Effector memory CD4-positive, alpha-beta T cell (primary cell): ENCODE measurements around the gene OR2T2.
"Not testable (repeated sequence)": the region's sequence is repeated elsewhere in the genome, so short reads cannot be mapped to it uniquely, and the experiment has no call there.

Experiments
- DNase-seq, 3 donors: peaks; one replicate each; pipeline ENCODE4 v3.0.0-alpha.2; 2020
- H3K27ac ChIP-seq: 2 replicates; pipeline ENCODE4 v1.7.0; 2013; ENCODE audit warnings: mild to moderate bottlenecking, low read length, moderate library complexity; ENCODE audit not compliant: insufficient read depth, poor library complexity, severe bottlenecking
- H3K27me3 ChIP-seq: replicated peaks from 2 replicates; pipeline ENCODE4 v1.7.0; 2013; ENCODE audit warnings: mild to moderate bottlenecking, low read length; ENCODE audit not compliant: insufficient read depth, control insufficient read depth, poor library complexity, severe bottlenecking
- H3K36me3 ChIP-seq: 2 replicates; pipeline ENCODE4 v1.7.0; 2013; ENCODE audit warnings: mild to moderate bottlenecking, low read length, moderate library complexity; ENCODE audit not compliant: control insufficient read depth, insufficient read depth
- H3K4me1 ChIP-seq: 2 replicates; pipeline ENCODE4 v1.7.0; 2013; ENCODE audit warnings: low read length, mild to moderate bottlenecking; ENCODE audit not compliant: control insufficient read depth, insufficient read depth, poor library complexity, severe bottlenecking
- H3K4me3 ChIP-seq: 2 replicates; pipeline ENCODE4 v1.7.0; 2013; ENCODE audit warnings: low read length, low read depth, mild to moderate bottlenecking; ENCODE audit not compliant: insufficient read depth, poor library complexity, severe bottlenecking
- H3K9me3 ChIP-seq: 2 replicates; pipeline ENCODE4 v1.7.0; 2013; ENCODE audit warnings: mild to moderate bottlenecking, low read length, moderate library complexity; ENCODE audit not compliant: control insufficient read depth
- total RNA-seq, 3 donors: gene quantifications; one replicate each; lab custom pipeline; 2026; lab: John Stamatoyannopoulos, UW

OR2T2 gene, protein sequence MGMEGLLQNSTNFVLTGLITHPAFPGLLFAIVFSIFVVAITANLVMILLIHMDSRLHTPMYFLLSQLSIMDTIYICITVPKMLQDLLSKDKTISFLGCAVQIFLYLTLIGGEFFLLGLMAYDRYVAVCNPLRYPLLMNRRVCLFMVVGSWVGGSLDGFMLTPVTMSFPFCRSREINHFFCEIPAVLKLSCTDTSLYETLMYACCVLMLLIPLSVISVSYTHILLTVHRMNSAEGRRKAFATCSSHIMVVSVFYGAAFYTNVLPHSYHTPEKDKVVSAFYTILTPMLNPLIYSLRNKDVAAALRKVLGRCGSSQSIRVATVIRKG
- total RNA-seq: 0 reads per million in 3 donors

DNA sequence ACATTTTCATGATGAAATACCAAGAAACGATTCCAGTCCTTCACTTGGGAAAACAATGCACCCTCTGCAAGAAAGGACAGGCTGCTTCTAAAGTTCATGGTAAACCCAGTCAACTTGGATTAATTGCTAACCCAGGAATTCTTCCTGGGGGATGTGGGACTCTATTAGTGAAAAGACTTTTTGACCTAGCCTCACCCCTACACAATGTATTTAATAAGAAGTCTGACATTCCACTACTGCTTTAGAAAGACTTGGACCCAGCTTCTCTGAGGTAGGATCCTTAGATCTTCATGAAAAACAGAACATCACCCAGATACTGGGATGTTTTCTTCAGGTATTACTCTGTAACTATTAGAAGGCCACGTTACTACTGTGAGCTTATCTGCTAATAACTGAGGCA lies at the start of gene OR2T2:
TSS of gene OR2T2 (plus strand) at position 239 of the 400 bp plus-strand sequence. CDS start 7,161 bp downstream, outside the sequence.
- not testable (repeated sequence) for H3K27me3 ChIP-seq, H3K27ac ChIP-seq, H3K36me3 ChIP-seq, H3K4me1 ChIP-seq, DNase-seq, H3K4me3 ChIP-seq, H3K9me3 ChIP-seq

DNA sequence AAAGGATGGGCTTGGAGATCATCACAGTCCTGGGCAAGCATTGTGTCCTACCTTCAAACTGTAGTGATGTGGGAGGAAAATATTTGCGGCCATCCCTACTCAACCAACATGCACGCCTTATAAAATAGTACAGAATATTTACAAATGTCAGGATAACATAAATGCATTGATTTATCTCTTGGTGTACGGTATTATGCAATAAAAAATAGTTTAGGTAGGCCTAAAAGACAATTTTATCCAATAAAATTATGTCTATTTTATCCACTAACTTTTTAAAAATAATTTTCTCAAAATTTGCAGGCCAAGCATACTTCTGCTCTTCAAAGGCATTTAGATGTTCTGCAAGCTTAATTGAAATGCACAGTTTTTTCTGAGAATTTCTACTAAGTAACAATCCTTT lies 42.7 kb upstream of the OR2T2 start, which contains the start of gene OR2T1:
TSS of gene OR2T1 (plus strand) at position 301 of the 400 bp plus-strand sequence. CDS start 3,100 bp downstream, outside the sequence.
- no peak within 1 kb of the TSS for H3K4me3 ChIP-seq
- H3K36me3 ChIP-seq: no peaks in the 10 kb centered on the region
- no peaks in the 10 kb centered on the region for H3K27me3 ChIP-seq
- H3K9me3 ChIP-seq: no peaks in the 10 kb centered on the region
- DNase-seq: no peak
- no peaks in the 10 kb centered on the region for H3K4me1 ChIP-seq
- H3K27ac ChIP-seq: no peak within 1 kb of the TSS

DNA sequence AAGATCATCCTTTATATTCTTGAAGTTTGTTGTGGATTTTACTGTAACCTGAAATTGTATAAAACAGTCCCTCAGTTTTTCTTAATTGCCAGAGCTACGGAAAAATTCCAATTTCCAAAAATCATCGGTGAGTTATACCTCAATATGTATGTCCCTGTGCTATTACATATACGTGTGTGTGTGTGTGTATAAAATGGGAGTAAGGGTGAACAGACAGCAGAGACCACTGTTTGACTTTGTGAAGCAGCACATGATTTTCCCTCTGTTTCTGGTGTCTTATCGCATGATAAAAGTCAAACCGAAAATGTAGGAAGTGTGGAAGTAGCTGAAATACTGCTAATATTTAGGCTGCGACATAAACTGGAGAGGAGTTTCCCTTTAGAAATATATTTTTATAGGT lies 41.4 kb upstream of the OR2T2 start:
- no peak for DNase-seq
- H3K9me3 ChIP-seq: no peaks in the 10 kb centered on the region
- no peak overlapping the region for H3K27ac ChIP-seq

DNA sequence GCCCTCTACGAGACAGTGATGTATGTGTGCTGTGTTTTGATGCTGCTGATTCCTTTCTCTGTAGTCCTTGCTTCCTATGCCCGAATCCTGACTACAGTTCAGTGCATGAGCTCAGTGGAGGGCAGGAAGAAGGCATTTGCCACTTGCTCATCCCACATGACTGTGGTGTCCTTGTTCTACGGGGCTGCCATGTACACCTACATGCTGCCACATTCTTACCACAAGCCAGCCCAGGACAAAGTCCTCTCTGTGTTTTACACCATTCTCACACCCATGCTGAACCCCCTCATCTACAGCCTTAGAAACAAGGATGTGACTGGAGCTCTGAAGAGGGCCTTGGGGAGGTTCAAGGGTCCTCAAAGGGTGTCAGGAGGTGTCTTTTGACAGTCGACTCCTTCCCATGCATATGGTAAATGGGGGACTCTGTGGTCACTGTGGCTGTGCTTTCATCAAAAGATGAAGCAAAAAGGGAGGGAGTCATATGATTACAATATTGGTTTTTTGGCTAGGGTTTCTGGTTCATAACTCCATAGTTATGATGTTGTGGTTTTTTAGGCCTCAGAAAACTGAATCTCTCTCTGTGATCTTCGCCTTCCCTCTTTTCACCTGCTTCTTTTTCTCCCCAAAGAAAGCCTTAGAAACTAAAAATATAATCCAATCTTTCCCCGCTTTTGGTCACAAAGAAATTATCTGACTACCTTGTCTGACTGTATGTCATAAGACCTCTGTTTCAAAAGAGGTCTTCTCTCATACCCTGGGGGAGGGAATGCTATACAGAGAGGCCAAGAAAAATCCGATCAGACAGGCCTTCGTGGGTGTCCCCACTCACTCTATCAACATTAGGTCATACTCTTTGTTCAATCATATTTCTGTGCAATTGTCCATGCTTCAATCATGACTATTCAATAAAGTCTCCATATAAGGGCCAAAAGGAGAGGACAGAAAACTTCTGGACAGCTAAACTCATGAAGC lies 38.4 kb upstream of the OR2T2 start:
- Histone ChIP-seq H3K4me3 (no peak overlapping the region), H3K27me3 (no peaks in the 10 kb centered on the region), H3K27ac (no peak overlapping the region), H3K9me3 (no peaks in the 10 kb centered on the region), H3K4me1 (no peaks in the 10 kb centered on the region), H3K36me3 (no peaks in the 10 kb centered on the region)
- no peak for DNase-seq

More for the DNA sequence above, 41.4 kb upstream of the OR2T2 start:
- no peaks in the 10 kb centered on the region for H3K36me3 ChIP-seq
- H3K4me3 ChIP-seq: no peak overlapping the region
- no peaks in the 10 kb centered on the region for H3K4me1 ChIP-seq
- H3K27me3 ChIP-seq: no peaks in the 10 kb centered on the region

DNA sequence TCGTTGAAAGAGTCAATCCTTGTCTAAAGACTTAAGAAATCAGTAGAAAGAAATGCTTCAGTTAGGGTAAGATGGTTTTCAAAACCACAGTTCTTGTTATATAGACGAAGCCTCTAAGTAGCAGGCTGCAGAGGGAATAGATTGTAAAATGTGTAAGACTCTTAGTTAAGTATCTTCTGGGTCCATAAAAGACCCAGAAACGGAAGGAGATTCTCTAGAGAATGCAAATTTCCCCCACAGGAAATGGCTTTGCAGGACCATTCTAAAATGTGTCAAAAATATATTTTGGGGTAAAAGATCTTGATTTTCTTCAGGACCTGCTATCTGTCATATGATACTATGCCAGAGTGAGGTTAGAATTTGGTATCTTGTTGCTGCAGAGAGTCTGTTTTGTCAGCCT lies 29.2 kb upstream of the OR2T2 start:
- no peaks in the 10 kb centered on the region for H3K9me3 ChIP-seq
- no peak overlapping the region for H3K27ac ChIP-seq
- no peak overlapping the region for H3K4me3 ChIP-seq
- no peaks in the 10 kb centered on the region for H3K36me3 ChIP-seq
- H3K4me1 ChIP-seq: peaks cover 15% of the 10 kb centered on the region
- H3K27me3 ChIP-seq: no peaks in the 10 kb centered on the region
- DNase-seq: no peak

DNA sequence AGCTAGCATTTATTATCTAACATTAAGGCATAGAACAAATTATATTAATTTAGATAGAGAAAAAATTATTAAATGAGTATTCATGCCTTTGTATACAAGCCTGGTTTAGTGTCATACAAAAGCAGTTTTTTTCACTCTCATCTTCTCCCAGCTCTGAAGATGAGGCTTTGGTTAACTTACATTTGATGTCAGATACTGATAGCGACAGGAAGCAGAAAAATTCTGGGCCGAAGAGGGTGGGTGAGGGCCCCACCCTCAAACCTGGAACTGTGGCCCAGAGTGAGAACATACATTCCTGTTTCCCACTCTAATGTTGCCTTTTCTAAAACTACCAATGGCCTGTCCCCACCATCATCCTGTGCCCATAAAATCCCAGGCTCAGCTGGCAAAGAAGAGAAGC lies 27.6 kb upstream of the OR2T2 start:
- H3K4me3 ChIP-seq: no peak overlapping the region
- no peak for DNase-seq
- no peaks in the 10 kb centered on the region for H3K9me3 ChIP-seq
- H3K36me3 ChIP-seq: no peaks in the 10 kb centered on the region
- peaks cover 15% of the 10 kb centered on the region for H3K4me1 ChIP-seq
- H3K27me3 ChIP-seq: no peaks in the 10 kb centered on the region
- H3K27ac ChIP-seq: no peak overlapping the region

DNA sequence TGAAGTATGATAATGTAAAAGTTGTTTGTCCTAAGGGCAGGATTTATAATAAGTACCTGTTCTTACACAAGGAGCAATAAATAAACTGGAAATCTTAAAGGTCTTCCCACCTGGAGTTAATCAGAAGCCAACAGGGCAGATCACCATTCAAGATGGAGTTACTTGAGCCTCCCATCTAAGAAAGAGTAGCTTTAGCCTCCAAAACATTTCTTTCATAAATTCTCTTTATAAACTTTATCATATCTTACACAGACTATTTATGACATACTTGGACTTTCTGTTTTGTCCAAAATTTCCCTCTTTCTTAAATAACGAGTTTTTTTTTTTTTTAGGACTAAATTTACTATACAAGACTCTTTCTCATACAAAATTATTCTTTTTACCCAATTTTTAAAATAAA lies 24.1 kb upstream of the OR2T2 start:
- H3K4me1 ChIP-seq: peaks cover 12% of the 10 kb centered on the region
- no peaks in the 10 kb centered on the region for H3K9me3 ChIP-seq
- H3K4me3 ChIP-seq: no peak overlapping the region
- no peaks in the 10 kb centered on the region for H3K36me3 ChIP-seq
- no peak overlapping the region for H3K27ac ChIP-seq
- DNase-seq: no peak
- no peaks in the 10 kb centered on the region for H3K27me3 ChIP-seq

DNA sequence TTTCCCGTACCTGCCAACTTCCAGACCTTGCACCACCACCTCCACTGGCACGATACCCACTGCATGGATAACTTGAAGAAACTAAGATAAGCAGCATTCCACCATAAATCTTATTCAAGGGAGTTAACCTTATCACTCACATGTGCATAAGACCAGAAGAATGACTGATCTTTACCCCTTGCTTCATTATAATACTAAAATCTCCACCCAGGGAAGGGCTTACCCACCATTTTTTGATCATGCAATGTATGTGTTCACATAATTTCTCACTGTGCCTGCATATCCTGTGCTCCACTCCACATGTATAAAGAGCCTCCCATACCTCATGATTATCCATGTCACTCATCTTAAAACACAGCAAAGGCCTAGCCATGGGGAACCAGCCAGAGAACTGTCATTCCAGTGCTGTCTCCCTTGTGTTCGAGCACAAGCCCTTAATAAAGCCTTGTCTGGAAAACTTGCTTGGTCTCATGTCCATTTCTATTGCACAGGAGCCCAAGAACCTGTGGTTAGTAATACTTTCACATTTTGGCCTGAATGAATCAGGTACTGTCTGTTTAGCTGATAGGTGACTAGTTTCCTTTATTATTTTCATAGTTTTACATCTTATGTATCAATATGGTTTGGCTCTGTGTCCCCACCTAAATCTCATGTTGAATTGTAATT lies 17.8 kb upstream of the OR2T2 start:
- H3K9me3 ChIP-seq, H3K4me3 ChIP-seq, H3K27ac ChIP-seq, DNase-seq, H3K27me3 ChIP-seq, H3K36me3 ChIP-seq, H3K4me1 ChIP-seq: not testable (repeated sequence)

DNA sequence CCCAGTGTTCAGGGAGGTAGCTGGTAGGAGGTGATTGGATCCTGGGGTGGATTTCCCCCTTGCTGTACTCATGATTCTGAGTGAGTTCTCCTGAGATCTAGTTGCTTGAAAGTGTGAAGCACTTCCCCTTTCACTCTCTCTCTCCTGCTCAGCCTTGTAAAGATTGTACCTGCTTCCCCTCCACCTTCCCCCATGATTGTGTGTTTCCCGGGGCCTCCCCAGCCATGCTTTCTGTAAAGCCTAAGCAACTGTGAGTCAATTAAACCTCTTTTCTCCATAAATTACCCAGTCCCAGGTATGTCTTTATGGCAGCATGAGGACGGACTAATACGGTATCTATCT lies 17.3 kb upstream of the OR2T2 start:
- not testable (repeated sequence) for H3K4me1 ChIP-seq, DNase-seq, H3K9me3 ChIP-seq, H3K4me3 ChIP-seq, H3K36me3 ChIP-seq, H3K27ac ChIP-seq, H3K27me3 ChIP-seq
